NCI-H1694 (cell line): ENCODE data around the gene CALHM5.
"Not testable (repeated sequence)": the region's sequence is repeated elsewhere in the genome, so short reads cannot be mapped to it uniquely, and the experiment has no call there.

Experiments
- DNase-seq: peaks from one replicate; lab custom pipeline; 2025; lab: John Stamatoyannopoulos, UW

CALHM5 gene

GRCh38 chr6:116511424-116512110 lies at the start of gene CALHM5:
CALHM5 (plus strand) TSS chr6:116511639; CDS start chr6:116511697, 58 bp downstream.
- no peak for DNase-seq

DNA sequence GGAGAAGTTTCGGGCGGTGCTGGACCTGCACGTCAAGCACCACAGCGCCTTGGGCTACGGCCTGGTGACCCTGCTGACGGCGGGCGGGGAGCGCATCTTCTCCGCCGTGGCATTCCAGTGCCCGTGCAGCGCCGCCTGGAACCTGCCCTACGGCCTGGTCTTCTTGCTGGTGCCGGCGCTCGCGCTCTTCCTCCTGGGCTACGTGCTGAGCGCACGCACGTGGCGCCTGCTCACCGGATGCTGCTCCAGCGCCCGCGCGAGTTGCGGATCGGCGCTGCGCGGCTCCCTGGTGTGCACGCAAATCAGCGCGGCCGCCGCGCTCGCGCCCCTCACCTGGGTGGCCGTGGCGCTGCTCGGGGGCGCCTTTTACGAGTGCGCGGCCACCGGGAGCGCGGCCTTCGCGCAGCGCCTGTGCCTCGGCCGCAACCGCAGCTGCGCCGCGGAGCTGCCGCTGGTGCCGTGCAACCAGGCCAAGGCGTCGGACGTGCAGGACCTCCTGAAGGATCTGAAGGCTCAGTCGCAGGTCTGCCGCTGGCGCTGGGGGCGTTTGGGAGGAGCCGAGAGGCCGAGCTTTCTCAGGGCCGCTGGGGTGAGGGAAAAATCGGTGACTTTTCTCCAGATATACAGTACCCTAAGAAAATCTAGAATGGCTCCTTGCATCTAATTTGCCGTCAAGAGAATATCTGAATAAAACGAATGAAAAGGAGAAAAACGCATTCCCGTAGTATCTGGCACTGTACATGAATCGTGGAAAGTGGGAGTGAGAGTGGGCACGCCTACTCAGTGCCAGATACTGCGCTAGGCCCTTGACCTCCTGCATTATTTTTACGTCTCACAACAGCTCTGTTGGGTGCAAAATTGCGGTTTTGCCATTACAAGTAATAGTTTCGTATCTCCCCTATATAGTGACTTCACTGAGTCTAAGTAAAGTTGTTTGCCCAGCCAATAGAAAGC lies 49.2 kb upstream of the CALHM5 start:
- DNase-seq, result no peak

DNA sequence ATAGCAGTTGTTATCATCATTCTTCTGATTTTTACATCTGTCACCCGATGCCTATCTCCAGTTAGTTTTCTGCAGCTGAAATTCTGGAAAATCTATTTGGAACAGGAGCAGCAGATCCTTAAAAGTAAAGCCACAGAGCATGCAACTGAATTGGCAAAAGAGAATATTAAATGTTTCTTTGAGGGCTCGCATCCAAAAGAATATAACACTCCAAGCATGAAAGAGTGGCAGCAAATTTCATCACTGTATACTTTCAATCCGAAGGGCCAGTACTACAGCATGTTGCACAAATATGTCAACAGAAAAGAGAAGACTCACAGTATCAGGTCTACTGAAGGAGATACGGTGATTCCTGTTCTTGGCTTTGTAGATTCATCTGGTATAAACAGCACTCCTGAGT lies 48.1 kb upstream of the CALHM5 start:
- no peak for DNase-seq

- DNase-seq, result no peak
These were observed 46.2 kb upstream of the CALHM5 start for GRCh38 chr6:116465246-116465645.

- no peak for DNase-seq
These were observed 44.3 kb upstream of the CALHM5 start for GRCh38 chr6:116467096-116467495.

- no peak for DNase-seq
These were observed 43.9 kb upstream of the CALHM5 start for GRCh38 chr6:116467514-116467913.

GRCh38 chr6:116468293-116468692 lies 43.1 kb upstream of the CALHM5 start:
- no peak for DNase-seq

- DNase-seq, result no peak
These were observed 39.9 kb upstream of the CALHM5 start for GRCh38 chr6:116471531-116471930.

GRCh38 chr6:116472706-116473105 lies 38.7 kb upstream of the CALHM5 start:
- DNase-seq, result no peak

DNA sequence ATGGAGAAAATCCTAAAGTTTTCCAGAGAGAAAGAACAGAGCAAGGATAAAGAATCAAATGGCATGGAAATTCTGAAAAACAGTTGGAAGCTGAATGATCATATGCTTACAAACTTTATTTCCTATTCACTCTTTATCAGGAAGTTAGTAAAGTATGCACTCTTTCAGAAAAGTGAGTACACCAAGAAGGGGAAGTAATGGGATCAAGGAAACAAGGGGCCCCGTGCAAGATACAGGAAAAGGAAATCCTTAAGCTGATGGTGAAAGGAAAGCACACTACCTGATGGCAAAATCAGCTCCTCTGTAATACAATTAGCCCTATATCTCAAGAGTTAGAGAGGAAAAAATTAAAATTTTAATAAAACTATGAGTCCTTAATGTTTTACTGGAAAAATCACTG lies 36.3 kb upstream of the CALHM5 start:
- DNase-seq, result no peak

DNA sequence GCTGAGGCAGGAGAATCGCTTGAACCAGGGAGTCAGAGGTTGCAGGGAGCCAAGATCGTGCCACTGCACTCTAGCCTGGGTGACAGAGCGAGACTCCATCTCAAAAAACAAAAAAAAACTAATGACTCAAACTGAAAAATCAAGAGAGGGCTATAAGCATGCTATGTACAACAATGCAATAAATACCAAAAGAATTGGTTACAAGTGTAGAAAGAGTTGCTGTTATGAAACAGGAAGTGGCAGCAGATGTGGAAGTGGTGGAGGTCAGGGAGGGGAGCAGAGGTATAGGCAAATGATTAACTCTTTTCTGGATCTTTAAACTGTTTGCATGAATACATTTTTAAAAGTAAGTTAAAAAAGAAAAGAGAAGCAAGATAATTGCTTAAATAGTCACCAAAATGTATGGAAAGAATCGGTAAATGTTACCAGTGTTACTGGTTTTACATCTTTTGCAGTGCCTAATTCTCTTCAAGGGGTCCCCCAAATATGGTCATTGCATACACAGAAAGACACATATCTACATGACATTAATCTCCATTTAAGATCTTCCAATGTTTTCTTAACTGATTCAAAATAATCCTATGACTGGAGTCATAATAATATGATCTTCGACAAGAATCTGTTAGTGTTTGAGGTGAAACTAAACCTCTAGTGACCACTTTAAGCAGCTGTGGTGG lies 35.3 kb upstream of the CALHM5 start:
- DNase-seq, result no peak

DNA sequence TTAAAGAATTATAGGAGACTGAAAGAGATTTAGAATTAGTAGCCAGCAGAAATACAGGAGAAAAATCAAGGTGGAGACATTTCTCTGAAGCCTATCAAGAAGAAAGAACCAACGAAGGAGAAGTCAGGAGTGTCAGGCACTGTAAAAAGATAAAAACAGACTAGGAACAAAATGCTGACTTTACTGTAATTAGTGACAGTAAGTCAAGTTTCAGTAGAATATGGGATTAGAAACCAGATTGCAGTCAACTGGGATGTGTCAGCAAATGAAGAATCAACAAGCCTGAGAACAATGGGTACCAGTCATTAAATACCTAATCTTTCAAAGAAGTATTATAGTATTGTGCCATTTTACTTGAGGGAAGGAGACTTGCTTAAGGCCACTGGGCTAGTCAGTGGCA lies 28.7 kb upstream of the CALHM5 start:
- DNase-seq, result no peak

DNA sequence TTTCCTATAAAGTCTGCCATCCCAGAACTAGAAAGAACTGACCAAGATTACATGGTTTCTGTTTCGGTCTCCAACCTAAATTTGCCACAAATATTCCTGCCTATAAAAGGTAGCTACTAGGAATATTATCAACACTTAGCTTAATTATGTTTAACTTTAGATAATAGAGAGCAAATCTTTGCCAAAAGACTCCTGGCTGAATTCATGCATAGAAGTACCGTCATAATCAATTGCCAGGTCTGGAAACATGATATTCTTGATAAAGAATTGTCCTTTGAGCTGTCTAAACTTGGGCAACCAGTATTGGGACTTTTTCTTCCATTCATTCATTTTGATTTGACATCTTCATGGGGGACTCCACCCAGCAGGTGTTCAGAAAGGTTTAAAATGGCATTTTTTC lies 27.8 kb upstream of the CALHM5 start:
- DNase-seq, result no peak

- no peak for DNase-seq
These were observed 25.8 kb upstream of the CALHM5 start for GRCh38 chr6:116485559-116486184.

- DNase-seq, result no peak
These were observed 19.7 kb upstream of the CALHM5 start for GRCh38 chr6:116491610-116492330.

DNA sequence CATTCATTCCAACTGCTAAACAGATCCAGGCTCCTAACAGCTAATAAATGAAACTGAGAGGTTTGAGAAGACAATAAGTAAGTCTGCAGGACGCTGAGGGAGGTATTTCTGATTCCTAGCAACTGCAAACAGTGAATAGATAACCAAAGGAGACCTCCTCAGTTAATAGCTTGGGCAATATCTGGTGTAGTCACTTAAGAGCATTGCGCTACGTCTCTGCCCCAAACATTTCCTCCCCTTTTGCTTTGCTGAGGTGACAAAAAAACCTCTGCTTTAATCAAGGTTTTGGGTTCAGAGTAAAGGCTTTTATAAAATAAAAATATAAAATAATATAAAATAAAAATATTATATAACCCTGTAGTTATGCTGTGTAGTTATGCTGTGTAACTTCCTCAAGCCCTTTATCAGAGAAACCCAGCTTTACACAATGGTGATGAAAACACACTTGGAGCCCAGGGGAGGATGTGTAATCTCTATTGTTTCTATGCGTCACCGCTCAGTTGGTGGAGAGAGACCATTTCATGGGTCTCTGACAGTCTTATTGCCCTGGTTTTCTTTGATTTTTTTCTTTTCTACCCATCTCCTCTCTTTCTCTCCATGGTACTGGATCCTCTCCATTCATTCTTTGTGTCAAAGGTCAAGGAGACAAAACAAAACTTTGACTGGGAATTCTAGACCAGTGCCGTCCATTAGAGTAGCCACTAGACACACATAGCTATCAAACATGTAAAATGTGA lies 18.9 kb upstream of the CALHM5 start:
- no peak for DNase-seq

DNA sequence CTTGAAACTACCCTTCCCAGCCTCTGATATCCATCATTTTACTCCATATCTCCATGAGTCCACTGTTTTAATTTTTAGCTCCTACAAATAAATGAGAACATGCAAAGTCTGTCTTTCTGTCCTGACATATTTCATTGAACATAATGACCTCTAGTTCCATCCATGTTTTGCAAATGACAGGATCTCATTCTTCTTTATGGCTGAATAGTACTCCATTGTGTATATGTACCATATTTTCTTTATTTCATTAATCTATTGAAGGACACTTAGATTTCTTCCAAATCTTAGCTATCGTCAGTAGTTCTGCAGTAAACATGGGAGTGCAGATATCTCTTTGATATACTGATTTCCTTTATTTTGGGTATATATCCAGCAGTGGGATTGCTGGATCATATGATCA lies 16.3 kb upstream of the CALHM5 start:
- not testable (repeated sequence) for DNase-seq

- no peak for DNase-seq
These were observed 14.2 kb upstream of the CALHM5 start for GRCh38 chr6:116497113-116497676.

DNA sequence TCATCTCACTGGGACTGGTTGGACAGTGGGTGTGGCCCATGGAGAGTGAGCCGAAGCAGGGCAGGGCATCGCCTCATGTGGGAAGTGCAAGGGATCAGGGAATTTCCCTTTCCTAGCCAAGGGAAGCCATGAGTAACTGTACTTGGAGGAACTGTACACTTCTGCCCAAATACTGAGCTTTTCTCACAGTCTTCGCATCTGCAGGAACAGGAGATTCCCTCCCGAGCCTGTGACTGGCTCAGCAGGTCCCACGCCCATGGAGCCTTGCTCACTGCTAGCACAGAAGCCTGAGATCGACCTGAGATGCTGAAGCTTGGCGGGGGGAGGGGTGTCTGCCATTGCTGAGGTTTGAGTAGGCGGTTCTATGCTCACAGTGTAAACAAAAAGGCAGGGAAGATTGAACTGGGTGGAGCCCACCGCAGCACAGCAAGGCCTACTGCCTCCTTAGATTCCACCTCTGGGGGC lies 10.4 kb upstream of the CALHM5 start:
- no peak for DNase-seq

DNA sequence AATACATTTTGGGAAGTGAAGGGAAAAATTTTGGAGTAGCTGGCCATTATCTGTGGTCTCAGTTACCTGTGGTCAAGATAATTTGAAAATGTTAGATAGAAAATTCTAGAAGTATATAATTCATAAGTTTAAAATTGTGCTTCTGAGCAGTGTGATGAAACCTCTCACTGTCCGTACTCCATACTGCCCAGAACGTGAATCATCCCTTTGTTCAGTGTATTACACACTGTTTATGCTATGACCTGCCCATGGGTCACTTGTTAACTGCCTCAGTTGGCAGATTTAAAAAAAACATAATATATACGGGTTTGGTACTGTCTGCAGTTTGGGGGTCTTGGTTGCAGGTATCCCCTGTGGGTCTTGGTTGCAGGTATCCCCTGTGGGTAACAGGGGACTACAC lies 4.1 kb upstream of the CALHM5 start:
- no peak for DNase-seq
